HCT116 (cell line): Measurements from ENCODE around the gene NHSL2. TPM values are rescaled to one million over a fixed set of nuclear protein-coding genes. Genes with fewer than 3 reads are reported as not detected.

ENCODE experiments used
- ATAC-seq: fragments of 200-7000 bp; cut with Tn5 transposase; 2 replicates; pipeline ENCODE4 v1.9.1; 2020; ENCODE audit warnings: mild to moderate bottlenecking, moderate library complexity
- BruUV-seq: library from RNA; stranded (reverse); fragments of 400-500 nt; replicated peaks from 2 replicates; lab custom pipeline; 2021; lab: Mats Ljungman, UMichigan
- CTCF ChIA-PET: fragments of 300-600 bp; sonication (Branson Sonifier 250); formaldehyde crosslinking; loops from one replicate; lab custom pipeline; 2021; ENCODE audit warnings: antibody characterized with exemption; lab: Charles Lee
- POLR2A ChIA-PET: fragments of 300-600, 350-600 bp; sonication (Branson Sonifier 250); formaldehyde crosslinking; loops from one replicate; lab custom pipeline; 2021; ENCODE audit warnings: antibody characterized with exemption; lab: Charles Lee
- RAD21 ChIA-PET, 2 experiments: fragments of 300-600 bp; sonication (Branson Sonifier 250); formaldehyde crosslinking; loops; one replicate each; lab custom pipeline; 2023; ENCODE audit warnings: low total read pairs in 2 of 2; ENCODE audit not compliant: uncharacterized antibody in 2 of 2, unreplicated experiment in 2 of 2, low non-redundant PET in 1 of 2; lab: Charles Lee
- DNase-seq: peaks from one replicate; pipeline ENCODE4 v3.0.0-alpha.2; 2010; ENCODE audit warnings: low read depth, low spot score
- H2AFZ ChIP-seq: fragments of 200-600 bp; shearing (Covaris generic), sonication (generic); 2 replicates; pipeline ENCODE4 v1.6.1; 2017; ENCODE audit warnings: low read depth, mixed run types, mixed read lengths, antibody characterized with exemption, low read length; ENCODE audit not compliant: poor library complexity, severe bottlenecking
- H3K27ac ChIP-seq: 2 replicates; pipeline ENCODE4 v1.5.1; 2012; ENCODE audit warnings: low read depth, low read length
- H3K27me3 ChIP-seq: fragments of 200-600 bp; sonication (generic); 2 replicates; pipeline ENCODE4 v1.6.1; 2016; ENCODE audit warnings: mixed run types, low read length, mixed read lengths; ENCODE audit not compliant: insufficient read depth
- H3K36me3 ChIP-seq, 2 experiments: fragments of 200-500 bp in 1 of 2; fragments of 200-600 bp in 1 of 2; sonication (Bioruptor generic) in 1 of 2; sonication (generic) in 1 of 2; 2 replicates each; pipeline versions ENCODE4 v1.5.1 to v1.6.1; 2014 to 2016; ENCODE audit warnings: low read length in 2 of 2, inconsistent platforms in 1 of 2, mixed read lengths in 1 of 2, mixed run types in 1 of 2; ENCODE audit not compliant: insufficient read depth in 2 of 2, control insufficient read depth in 1 of 2
- H3K4me1 ChIP-seq, 2 experiments: fragments of 200-600 bp in 1 of 2; sonication (generic) in 1 of 2; 2 replicates each; pipeline versions ENCODE4 v1.5.1 to v1.6.1; 2012 to 2017; ENCODE audit warnings: low read length in 2 of 2, inconsistent platforms in 1 of 2, mild to moderate bottlenecking in 1 of 2, mixed read lengths in 1 of 2, mixed run types in 1 of 2, moderate library complexity in 1 of 2; ENCODE audit not compliant: insufficient read depth in 2 of 2, control insufficient read depth in 1 of 2
- H3K4me2 ChIP-seq: fragments of 200-600 bp; sonication (generic); 2 replicates; pipeline ENCODE4 v1.6.1; 2017; ENCODE audit warnings: mixed run types, low read length, mixed read lengths
- H3K4me3 ChIP-seq, 2 experiments: fragments of 200-600 bp in 1 of 2; sonication (generic) in 1 of 2; replicated peaks in 1 of 2; 2 replicates each; pipeline ENCODE4 v1.5.1; 2011 to 2016; ENCODE audit warnings: low read length in 2 of 2, control low read depth in 1 of 2, low read depth in 1 of 2, mild to moderate bottlenecking in 1 of 2, mixed read lengths in 1 of 2, mixed run types in 1 of 2
- H3K79me2 ChIP-seq: fragments of 200-600 bp; sonication (generic); 2 replicates; pipeline ENCODE4 v1.6.1; 2017; ENCODE audit warnings: mild to moderate bottlenecking, mixed run types, low read length, moderate library complexity, mixed read lengths; ENCODE audit not compliant: insufficient read depth
- H3K9ac ChIP-seq: fragments of 200-600 bp; sonication (generic); 2 replicates; pipeline ENCODE4 v1.6.1; 2016; ENCODE audit warnings: low read length, mixed read lengths
- H3K9me2 ChIP-seq: fragments of 200-600 bp; sonication (generic), shearing (Covaris generic); 2 replicates; pipeline ENCODE4 v1.6.1; 2017; ENCODE audit warnings: mixed run types, mild to moderate bottlenecking, moderate library complexity; ENCODE audit not compliant: insufficient read depth
- H3K9me3 ChIP-seq, 2 experiments: fragments of 200-500 bp in 1 of 2; fragments of 200-600 bp in 1 of 2; sonication (Bioruptor generic) in 1 of 2; sonication (generic) in 1 of 2; 2 replicates each; pipeline ENCODE4 v1.6.1; 2014 to 2017; ENCODE audit warnings: low read length in 2 of 2, mixed read lengths in 2 of 2, inconsistent platforms in 1 of 2, low read depth in 1 of 2, mild to moderate bottlenecking in 1 of 2, mixed run types in 1 of 2, moderate library complexity in 1 of 2; ENCODE audit not compliant: control insufficient read depth in 1 of 2, insufficient read depth in 1 of 2
- H4K20me1 ChIP-seq: fragments of 200-600 bp; sonication (generic), shearing (Covaris generic); 2 replicates; pipeline ENCODE4 v1.6.1; 2017; ENCODE audit warnings: mixed run types, mild to moderate bottlenecking, moderate library complexity; ENCODE audit not compliant: insufficient read depth
- ATF3 ChIP-seq: IDR thresholded peaks from 2 replicates; pipeline ENCODE4 v1.6.1; 2012
- FOSL1 ChIP-seq: IDR thresholded peaks from 2 replicates; pipeline ENCODE4 v1.6.1; 2012; ENCODE audit warnings: low read depth
- POLR2AphosphoS5 ChIP-seq: IDR thresholded peaks from 2 replicates; pipeline ENCODE4 v1.6.1; 2011; ENCODE audit warnings: mild to moderate bottlenecking, low read depth, low read length, moderate library complexity
- RAD21 ChIP-seq: IDR thresholded peaks from 2 replicates; pipeline ENCODE4 v1.6.1; 2012; ENCODE audit warnings: low read depth, mild to moderate bottlenecking
- TCF7L2 ChIP-seq: IDR thresholded peaks from 2 replicates; pipeline ENCODE4 v1.7.0; 2011; ENCODE audit warnings: borderline replicate concordance, inconsistent platforms; ENCODE audit not compliant: insufficient read depth, insufficient read length; ENCODE audit errors: extremely low read depth
- ZBTB33 ChIP-seq: IDR thresholded peaks from 2 replicates; pipeline ENCODE4 v1.6.1; 2011; ENCODE audit warnings: mild to moderate bottlenecking, low read length, moderate library complexity; ENCODE audit not compliant: insufficient replicate concordance; ENCODE audit errors: extremely low read depth
- ZFX ChIP-seq: fragments of 450-650 bp; IDR thresholded peaks from 2 replicates; pipeline ENCODE4 v1.6.1; 2017
- ZNF274 ChIP-seq: fragments of 200-500 bp; sonication (Bioruptor generic); IDR thresholded peaks from 2 replicates; pipeline ENCODE4 v1.6.1; 2014; ENCODE audit warnings: mild to moderate bottlenecking, low read depth, low read length, inconsistent platforms
- intact Hi-C: fragments of 100-400 bp; cut with micrococcal nuclease; formaldehyde crosslinking; loops from 2 replicates; pipeline ENCODE4 v1.10.0; 2022
- total RNA-seq: library from RNA; stranded (reverse); gene quantifications from one replicate; pipeline ENCODE4 v1.2.1, GENCODE V29; 2021; ENCODE audit not compliant: unreplicated experiment

The NHSL2 gene
- total RNA-seq, 1 experiment from 2014 or later: 0.22 TPM

GRCh38 chrX:71991164-71991563 lies 80.5 kb downstream of the NHSL2 start (continued):
- TF ChIP-seq FOSL1: no peak
- TF ChIP-seq ZFX: no peak

GRCh38 chrX:71992711-71993110 lies 82.1 kb downstream of the NHSL2 start:
- CTCF ChIA-PET: no interaction called here
- no peak for ATAC-seq
- Histone ChIP-seq H3K9ac (no peak overlapping the region), H3K27ac (no peak overlapping the region), H3K9me2 (no peaks in the 10 kb centered on the region)
- RAD21 ChIA-PET: no interaction called here
- TF ChIP-seq ATF3 (no peak), ZBTB33 (no peak), TCF7L2 (no peak), FOSL1 (no peak), POLR2AphosphoS5 (no peak), RAD21 (no peak), ZNF274 (no peak)
- TF ChIP-seq, all 23 proteins: peak for 0
- Histone ChIP-seq H3K27me3 (no peaks in the 10 kb centered on the region), H3K36me3 (no peaks in the 10 kb centered on the region), H3K9me3 (no peaks in the 10 kb centered on the region), H4K20me1 (no peaks in the 10 kb centered on the region), H3K4me2 (no peak overlapping the region), H3K4me3 (no peak overlapping the region), H3K79me2 (no peaks in the 10 kb centered on the region), H2AFZ (no peak overlapping the region), H3K4me1 (no peaks in the 10 kb centered on the region)
- no TSS peak for BruUV-seq
- POLR2A ChIA-PET: no interaction called here
- DNase-seq: no peak
- intact Hi-C loops: no loop called here
